GM18505 (cell line): ENCODE measurements around the gene TIGD6.

ENCODE experiments used
- ATAC-seq: cut with Tn5 transposase; IDR thresholded peaks from one replicate; pipeline ENCODE4 v1.9.1; 2021; ENCODE audit not compliant: unreplicated experiment
- POLR2A ChIP-seq: IDR thresholded peaks from 4 replicates; pipeline ENCODE4 v1.6.1; 2011; ENCODE audit warnings: borderline replicate concordance; ENCODE audit not compliant: insufficient read depth, insufficient read length; ENCODE audit errors: extremely low read depth

TIGD6 gene

DNA sequence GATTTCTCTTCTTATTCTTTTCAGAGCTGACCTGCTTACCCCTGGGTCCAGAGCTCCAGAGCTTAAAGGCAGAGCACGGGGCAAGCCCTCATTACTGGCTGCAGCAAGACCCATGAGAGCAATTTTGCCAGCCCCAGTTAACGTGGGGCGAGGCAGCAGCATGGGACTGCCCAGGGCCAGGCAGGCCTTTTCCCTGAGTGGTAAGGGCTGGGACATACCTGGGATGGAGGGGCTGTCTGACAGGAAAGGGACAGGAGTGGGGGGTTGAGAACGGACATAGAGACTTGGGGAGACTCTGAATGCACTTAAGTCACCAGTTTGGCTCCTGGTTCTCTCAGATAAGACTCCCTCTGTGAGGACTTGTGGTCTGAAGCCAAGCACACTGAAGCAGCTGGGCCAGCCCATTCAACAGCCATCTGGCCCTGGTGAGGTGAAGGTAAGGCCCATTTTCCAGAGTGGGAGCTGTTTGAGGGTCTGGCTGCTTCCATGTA is 26.3 kb upstream of the TIGD6 start:
- TF ChIP-seq POLR2A = no peak
- no peak for ATAC-seq

DNA sequence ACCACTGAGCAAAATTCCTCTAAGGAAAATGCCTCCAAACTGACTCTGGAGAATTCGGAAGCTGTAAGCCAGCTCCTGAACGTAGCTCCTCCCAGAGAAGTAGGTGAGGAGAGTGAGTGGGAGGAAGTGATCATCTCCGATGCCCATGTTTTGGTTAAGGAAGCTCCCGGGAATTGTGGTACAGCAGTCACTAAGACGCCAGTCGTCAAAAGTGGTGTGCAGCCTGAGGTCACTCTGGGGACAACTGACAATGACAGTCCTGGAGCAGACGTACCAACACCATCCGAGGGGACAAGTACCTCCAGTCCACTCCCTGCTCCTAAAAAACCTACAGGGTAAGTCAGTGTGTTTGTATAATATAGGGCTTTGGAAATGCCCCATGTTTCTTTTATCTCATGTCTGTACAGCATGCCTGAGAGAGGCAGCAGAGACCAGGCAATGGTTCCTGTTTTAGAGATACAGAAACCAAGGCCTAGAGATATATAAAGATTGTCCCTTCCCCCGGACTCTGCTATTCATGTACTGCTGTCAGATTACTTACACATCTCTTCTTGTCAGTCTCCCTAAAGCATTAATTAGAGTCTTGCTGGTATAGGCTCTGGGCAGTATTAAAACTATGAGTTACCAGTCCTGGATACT is 24.0 kb upstream of the TIGD6 start:
- no peak for ATAC-seq
- TF ChIP-seq POLR2A = no peak

DNA sequence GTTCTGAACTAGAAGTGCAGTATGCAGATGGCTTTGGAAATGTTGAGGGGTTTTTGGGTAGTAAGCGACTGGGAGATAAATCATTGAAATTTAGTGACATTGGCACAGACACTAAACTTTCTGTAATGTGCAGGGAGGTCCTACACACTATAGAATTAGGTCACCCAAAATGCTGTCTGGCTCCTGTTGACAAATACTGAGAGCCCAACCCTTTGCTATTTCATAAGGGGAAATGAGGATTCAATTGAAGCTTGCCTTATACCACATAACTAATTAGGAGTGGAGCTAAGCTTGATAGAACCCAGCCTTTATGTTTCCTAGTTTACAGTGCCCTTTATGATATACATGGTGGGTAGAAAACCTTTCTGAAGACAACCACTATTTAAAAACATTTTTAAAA is 22.7 kb upstream of the TIGD6 start:
- no peak for ATAC-seq
- no peak for TF ChIP-seq POLR2A

DNA sequence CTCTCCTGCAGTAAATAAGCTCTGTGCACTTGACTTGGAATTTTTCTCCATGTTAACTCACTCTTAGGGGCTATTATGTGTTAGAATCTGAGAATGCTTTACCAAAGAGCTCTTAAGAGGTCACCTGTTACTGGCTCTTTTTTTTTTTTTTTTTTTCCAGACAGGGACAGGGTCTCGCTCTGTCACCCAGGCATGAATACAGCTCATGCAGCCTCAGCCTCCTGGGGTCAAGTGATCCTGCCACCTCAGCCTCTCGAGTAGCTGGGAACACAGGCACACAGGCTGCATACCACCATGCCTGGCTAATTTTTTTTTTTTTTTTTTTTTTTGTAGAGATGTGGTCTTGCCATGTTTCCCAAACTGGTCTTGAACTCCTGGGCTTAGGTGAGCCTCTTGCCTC is 22.2 kb upstream of the TIGD6 start:
- no peak for TF ChIP-seq POLR2A
- ATAC-seq = no peak

DNA sequence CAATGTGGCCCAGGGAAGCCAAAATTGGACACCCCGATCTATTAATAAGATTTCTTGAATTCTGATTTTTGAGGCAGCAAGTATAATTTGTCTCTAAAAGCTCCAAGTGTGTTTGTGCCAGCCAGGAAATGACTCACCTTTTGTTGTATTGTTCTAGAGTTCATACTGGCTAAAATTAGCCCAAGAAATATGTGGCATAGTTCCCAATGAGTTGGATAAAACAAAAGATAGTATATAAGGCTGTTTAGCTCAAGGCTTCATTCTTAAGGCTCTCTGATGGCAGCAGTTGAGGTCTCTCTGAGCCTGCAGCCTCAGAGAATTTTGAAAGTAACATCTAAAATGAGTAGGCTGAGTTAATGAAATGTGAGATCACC is 21.7 kb upstream of the TIGD6 start:
- ATAC-seq = no peak
- TF ChIP-seq POLR2A = no peak

DNA sequence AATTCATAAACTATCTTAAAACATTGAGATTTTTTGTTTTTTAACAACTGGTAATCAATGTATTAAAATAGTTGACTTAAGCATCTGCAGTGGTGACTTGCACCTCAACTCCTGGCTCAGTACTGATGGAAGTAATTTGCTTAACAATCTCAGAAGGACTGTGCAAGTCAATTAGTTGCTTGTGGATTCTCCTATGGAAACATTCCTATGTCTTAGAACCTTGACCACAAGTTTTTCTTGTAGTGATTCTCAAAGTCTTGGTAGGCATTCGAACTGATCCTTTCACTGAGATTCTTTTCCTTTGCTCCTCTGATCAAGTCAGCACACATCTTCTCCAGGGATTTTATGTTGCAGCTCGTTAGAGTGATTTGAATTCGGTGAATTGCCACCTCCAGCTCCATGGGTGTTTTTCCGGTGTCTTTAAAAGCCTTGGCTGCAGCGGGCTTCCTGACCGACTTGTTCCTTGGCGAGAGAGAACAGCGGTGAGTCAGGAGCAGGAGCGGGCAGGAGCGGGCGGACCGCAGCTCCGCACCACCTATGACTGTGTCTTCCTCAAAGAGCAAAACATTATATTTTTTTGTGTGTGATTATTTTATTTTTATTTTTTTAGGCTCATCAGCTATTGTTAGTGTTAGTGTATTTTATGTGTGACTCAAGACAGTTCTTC is 21.2 kb upstream of the TIGD6 start:
- TF ChIP-seq POLR2A = no peak
- ATAC-seq = no peak

DNA sequence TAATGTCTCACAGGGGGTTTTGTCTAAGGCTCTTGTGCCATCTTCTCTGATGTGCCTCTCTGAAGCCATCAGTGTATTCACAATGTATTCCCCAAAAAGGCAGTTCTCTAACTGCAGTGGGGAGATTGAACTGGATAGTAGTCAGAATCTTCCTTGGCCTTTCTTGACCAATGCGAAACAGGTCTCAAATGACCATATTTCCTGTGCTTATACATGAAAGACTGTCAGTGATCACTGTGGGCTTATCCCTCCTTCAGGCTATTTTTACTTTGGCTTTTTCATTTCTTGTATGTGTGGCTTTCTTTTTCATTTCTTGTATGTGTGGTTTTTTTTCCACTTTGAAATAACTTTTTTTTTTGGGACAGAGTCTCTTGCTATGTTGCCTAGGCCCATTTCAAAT is 19.8 kb upstream of the TIGD6 start:
- ATAC-seq = no peak

DNA sequence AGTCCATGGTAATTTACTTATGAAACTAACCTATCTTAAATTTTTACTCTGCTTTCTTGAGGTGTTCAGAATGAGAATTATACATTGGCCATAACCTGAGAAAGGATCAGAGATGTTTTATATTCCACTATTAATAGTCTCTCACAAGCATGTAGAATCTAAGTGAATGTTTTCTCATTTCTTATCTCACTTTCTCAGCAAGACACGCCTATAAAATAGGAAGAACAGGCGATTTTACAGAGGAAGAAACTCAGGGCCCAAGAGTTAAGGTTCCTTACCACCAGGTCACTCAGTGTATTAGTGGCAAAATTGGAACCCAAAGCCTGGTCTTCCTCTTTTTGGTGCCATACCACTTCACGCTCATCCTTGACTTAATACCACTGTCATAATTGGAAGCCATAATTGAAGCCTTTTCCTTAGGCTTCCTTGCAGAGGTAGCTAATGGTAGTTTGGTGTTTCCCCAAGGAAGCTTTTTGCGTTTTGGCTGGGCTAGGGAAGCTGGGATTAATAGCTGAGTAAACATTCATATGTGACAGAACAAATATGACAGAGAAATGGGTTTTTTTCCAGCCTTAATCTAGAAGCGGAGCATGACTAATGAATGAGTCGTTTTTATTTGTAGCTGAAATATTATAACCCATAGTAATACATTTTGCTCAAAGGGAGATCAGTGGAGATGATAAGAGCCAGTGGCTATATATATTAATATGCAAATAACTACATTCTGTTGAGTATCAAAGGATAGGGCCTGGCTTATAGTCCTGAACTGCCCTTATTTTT is 17.0 kb upstream of the TIGD6 start:
- no peak for ATAC-seq
- no peak for TF ChIP-seq POLR2A

More for the DNA sequence above, 19.8 kb upstream of the TIGD6 start:
- no peak for TF ChIP-seq POLR2A

DNA sequence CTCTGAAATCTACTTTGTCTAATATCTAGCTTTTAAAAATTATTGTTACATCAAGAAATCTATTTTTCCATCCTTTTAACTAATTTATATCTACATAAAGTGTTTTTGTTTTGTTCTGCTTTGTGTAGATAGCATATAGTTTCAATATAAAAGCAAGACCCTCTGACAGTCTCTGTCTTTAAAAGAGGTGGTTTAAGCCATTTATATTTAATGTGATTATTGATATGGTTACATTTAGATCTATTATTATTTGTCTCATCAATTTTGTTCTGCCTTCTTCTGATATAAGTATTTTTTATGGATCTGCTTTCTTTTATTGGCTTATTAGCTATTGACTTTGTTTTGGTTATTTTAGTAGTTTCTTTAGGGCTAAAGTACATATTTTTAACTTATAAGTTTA is 16.1 kb upstream of the TIGD6 start:
- TF ChIP-seq POLR2A = no peak
- ATAC-seq = no peak

DNA sequence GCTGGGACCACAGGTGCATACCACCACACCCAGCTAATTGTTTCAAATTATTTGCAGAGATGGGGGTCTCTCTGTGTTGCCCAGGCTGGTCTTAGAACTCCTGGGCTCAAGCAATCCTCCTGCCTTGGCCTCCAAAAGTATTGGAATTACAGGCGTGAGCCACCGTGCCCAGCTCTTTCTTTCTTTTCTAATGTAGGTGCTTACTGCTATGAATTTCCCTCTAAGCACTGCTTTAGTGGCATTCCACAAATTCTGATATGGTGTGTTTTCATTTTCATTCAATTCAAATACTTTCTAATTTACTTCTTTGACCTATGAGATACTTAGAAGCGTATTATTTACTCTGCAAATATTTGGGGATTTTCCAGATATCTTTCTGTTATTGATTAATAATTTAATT is 15.0 kb upstream of the TIGD6 start:
- no peak for TF ChIP-seq POLR2A
- no peak for ATAC-seq

DNA sequence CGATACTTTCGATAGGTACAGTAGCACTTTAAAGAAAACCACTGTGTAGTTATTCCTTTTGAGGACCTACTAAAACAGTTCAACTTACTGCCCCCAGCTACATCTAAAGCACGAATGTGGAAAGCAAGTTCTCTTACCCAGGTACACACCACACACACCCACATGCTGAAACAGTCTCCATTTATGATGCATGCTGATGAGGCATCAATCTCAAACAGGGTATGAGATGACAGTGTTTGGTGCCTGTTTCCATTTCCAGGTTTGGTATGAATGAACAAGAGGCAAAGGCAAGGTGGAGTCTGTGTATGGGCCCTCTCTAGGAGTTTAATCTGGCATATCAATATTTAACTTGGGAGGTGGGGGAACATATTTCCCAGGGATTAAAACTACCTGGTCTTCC is 14.0 kb upstream of the TIGD6 start:
- TF ChIP-seq POLR2A = no peak
- no peak for ATAC-seq

DNA sequence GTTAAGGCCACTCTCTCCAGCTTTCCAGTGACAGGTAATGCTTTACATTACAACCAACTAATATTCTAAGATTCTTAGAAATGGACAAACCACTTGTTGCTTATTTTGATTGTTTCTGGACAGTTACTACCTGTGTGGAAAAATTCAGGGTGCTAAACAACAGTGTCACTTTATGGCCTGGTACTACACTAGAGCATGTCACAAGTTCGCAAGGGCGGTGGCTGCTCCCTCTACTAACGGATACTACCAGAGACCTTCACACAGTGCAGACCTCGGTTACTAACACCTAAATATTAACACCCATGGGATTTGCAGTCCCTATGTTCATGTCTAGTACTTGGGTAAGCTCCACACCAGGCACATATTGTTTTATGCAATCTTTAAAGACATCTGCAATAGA is 13.5 kb upstream of the TIGD6 start:
- no peak for TF ChIP-seq POLR2A
- ATAC-seq = no peak

DNA sequence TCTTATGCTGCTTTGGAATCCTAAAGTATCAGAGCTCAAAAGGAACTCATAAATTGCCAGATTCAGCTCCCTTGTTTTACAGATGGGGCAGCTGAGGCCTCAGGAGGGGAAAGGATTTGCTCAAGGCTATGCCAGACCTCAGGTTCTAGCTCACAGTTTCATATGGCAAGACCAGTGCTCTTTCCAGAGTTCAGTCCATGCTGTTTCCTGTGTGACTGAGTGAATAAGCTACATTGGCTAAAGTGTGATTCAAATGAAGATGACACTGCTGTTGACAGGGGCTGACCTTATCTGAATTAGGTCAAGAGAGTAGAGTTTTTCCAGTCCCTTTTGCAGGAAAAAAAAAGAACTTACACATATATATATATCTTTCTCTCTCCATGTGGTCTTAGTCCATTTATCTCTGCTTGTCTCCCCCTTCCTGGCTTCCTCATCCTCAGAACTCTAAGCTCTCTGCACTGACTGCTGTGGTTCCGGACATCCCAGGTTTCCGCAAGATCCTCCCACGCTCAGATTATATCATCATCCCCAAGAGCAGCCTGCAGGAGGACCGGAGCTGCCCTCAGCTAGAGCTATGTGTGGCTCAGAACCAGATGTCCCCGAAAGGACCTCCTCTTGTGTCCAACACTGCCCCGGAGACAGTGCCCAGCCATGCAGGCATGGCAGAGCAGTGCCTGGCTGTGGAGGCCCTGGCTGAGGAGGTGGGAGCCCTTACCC is 9.4 kb upstream of the TIGD6 start:
- ATAC-seq = no peak
- no peak for TF ChIP-seq POLR2A
